H1 (cell line): ENCODE results near the gene GOLGA1. TPM values are rescaled to one million over a fixed set of nuclear protein-coding genes. Genes with fewer than 3 reads are reported as not detected.

Experiments used
- CTCF ChIA-PET: fragments of 300-600 bp; sonication (Branson Sonifier 250); formaldehyde crosslinking; loops from one replicate; lab custom pipeline; 2021; ENCODE audit not compliant: partially characterized antibody; lab: Charles Lee
- POLR2A ChIA-PET: fragments of 300-600 bp; sonication (Branson Sonifier 250); formaldehyde crosslinking; loops from one replicate; lab custom pipeline; 2021; ENCODE audit warnings: inconsistent platforms; ENCODE audit not compliant: partially characterized antibody; lab: Charles Lee
- DNase-seq, 2 experiments: peaks; one replicate each; pipeline versions ENCODE4 v3.0.0 to v3.0.0-alpha.2; 2010 to 2022; ENCODE audit warnings: low spot score in 2 of 2, low read depth in 1 of 2, mixed read lengths in 1 of 2
- FAIRE-seq: peaks from 2 replicates; lab custom pipeline; 2011; peaks lifted over from hg19 to GRCh38; lab: Jason Lieb, UNC
- H2AFZ ChIP-seq: 2 replicates; pipeline ENCODE4 v1.8.1; 2012; ENCODE audit warnings: low read length, inconsistent platforms
- H2AK5ac ChIP-seq: 2 replicates; pipeline ENCODE4 v1.6.1; 2013; ENCODE audit warnings: low read depth, low read length
- H2BK120ac ChIP-seq: replicated peaks from 2 replicates; pipeline ENCODE3; 2013; ENCODE audit warnings: low read depth, low read length, inconsistent platforms
- H2BK12ac ChIP-seq: 2 replicates; pipeline ENCODE4 v1.6.1; 2013; ENCODE audit warnings: low read depth, low read length
- H2BK15ac ChIP-seq: 2 replicates; pipeline ENCODE4 v1.6.1; 2013; ENCODE audit warnings: low read length
- H2BK20ac ChIP-seq: 2 replicates; pipeline ENCODE4 v1.6.1; 2013; ENCODE audit warnings: low read length
- H2BK5ac ChIP-seq: 2 replicates; pipeline ENCODE4 v1.6.1; 2013; ENCODE audit warnings: low read depth, low read length
- H3K14ac ChIP-seq: 2 replicates; pipeline ENCODE4 v1.6.1; 2013; ENCODE audit warnings: inconsistent platforms; ENCODE audit not compliant: insufficient read length
- H3K18ac ChIP-seq: 2 replicates; pipeline ENCODE4 v1.6.1; 2013; ENCODE audit warnings: low read length; ENCODE audit errors: extremely low read depth
- H3K23ac ChIP-seq: 2 replicates; pipeline ENCODE4 v1.6.1; 2013; ENCODE audit warnings: inconsistent platforms; ENCODE audit not compliant: insufficient read length
- H3K23me2 ChIP-seq: 2 replicates; pipeline ENCODE4 v1.6.1; 2013; ENCODE audit warnings: low read depth, low read length
- H3K27ac ChIP-seq: 2 replicates; pipeline ENCODE4 v1.6.1; 2011; ENCODE audit warnings: low read depth, low read length, inconsistent platforms
- H3K27me3 ChIP-seq, 4 experiments: replicated peaks in 1 of 4; 1 replicate in 1 of 4; 2 replicates in 3 of 4; pipeline versions ENCODE4 v1.6.1 to v1.8.1; 2011 to 2013; ENCODE audit warnings: low read length in 3 of 4, mild to moderate bottlenecking in 3 of 4, inconsistent platforms in 2 of 4, mixed read lengths in 2 of 4, moderate library complexity in 1 of 4; ENCODE audit not compliant: control insufficient read depth in 3 of 4, insufficient read depth in 3 of 4; ENCODE audit errors: extremely low read depth in 1 of 4
- H3K36me3 ChIP-seq, 4 experiments: 2 replicates each; pipeline versions ENCODE4 v1.6.1 to v1.8.1; 2011 to 2013; ENCODE audit warnings: mild to moderate bottlenecking in 4 of 4, low read length in 3 of 4, moderate library complexity in 2 of 4, control low read depth in 1 of 4, inconsistent platforms in 1 of 4; ENCODE audit not compliant: insufficient read depth in 4 of 4, control insufficient read depth in 2 of 4
- H3K4ac ChIP-seq: replicated peaks from 2 replicates; pipeline ENCODE3; 2013; ENCODE audit warnings: low read length, low read depth, mixed read lengths, inconsistent platforms; ENCODE audit not compliant: insufficient read length
- H3K4me1 ChIP-seq, 4 experiments: replicated peaks in 1 of 4; 1 replicate in 1 of 4; 2 replicates in 3 of 4; pipeline versions ENCODE4 v1.6.1 to v1.8.1; 2011 to 2013; ENCODE audit warnings: low read length in 3 of 4, inconsistent platforms in 2 of 4, mixed read lengths in 1 of 4; ENCODE audit not compliant: insufficient read depth in 4 of 4, control insufficient read depth in 3 of 4
- H3K4me2 ChIP-seq, 2 experiments: 2 replicates each; pipeline versions ENCODE4 v1.6.1 to v1.8.1; 2011 to 2013; ENCODE audit warnings: low read depth in 2 of 2, low read length in 2 of 2, control low read depth in 1 of 2, inconsistent platforms in 1 of 2, mild to moderate bottlenecking in 1 of 2; ENCODE audit not compliant: insufficient read depth in 1 of 2
- H3K4me3 ChIP-seq, 4 experiments: fragments of 200-600, 300-600 bp in 1 of 4; sonication (generic), shearing (Covaris generic), sonication (Bioruptor Twin) in 1 of 4; 2 replicates each; pipeline versions ENCODE4 v1.5.1 to v1.8.1; 2011 to 2016; ENCODE audit warnings: low read length in 4 of 4, low read depth in 3 of 4, control low read depth in 2 of 4, inconsistent platforms in 2 of 4, mild to moderate bottlenecking in 2 of 4, mixed read lengths in 1 of 4, moderate library complexity in 1 of 4; ENCODE audit not compliant: insufficient read depth in 2 of 4; ENCODE audit errors: extremely low read depth in 1 of 4
- H3K56ac ChIP-seq: replicated peaks from 2 replicates; pipeline ENCODE3; 2013; ENCODE audit warnings: low read depth, mild to moderate bottlenecking, mixed read lengths, low read length, inconsistent platforms; ENCODE audit not compliant: insufficient read length
- H3K79me1 ChIP-seq: 2 replicates; pipeline ENCODE4 v1.6.1; 2013; ENCODE audit warnings: low read depth, low read length, control low read depth
- H3K79me2 ChIP-seq, 2 experiments: 2 replicates each; pipeline versions ENCODE4 v1.6.1 to v1.8.1; 2012 to 2013; ENCODE audit warnings: low read length in 2 of 2, mild to moderate bottlenecking in 2 of 2, inconsistent platforms in 1 of 2; ENCODE audit not compliant: insufficient read depth in 2 of 2, control insufficient read depth in 1 of 2
- H3K9ac ChIP-seq, 4 experiments: replicated peaks in 1 of 4; 1 replicate in 1 of 4; 2 replicates in 3 of 4; pipeline versions ENCODE4 v1.6.1 to v1.8.1; 2011 to 2013; ENCODE audit warnings: low read depth in 3 of 4, low read length in 3 of 4, control low read depth in 2 of 4, mild to moderate bottlenecking in 2 of 4, moderate library complexity in 2 of 4, inconsistent platforms in 1 of 4; ENCODE audit errors: extremely low read depth in 1 of 4
- H3K9me3 ChIP-seq, 2 experiments: 2 replicates each; pipeline versions ENCODE4 v1.6.1 to v1.8.1; 2012 to 2013; ENCODE audit warnings: mild to moderate bottlenecking in 2 of 2, moderate library complexity in 2 of 2, control low read depth in 1 of 2, inconsistent platforms in 1 of 2, low read depth in 1 of 2, low read length in 1 of 2, mixed read lengths in 1 of 2; ENCODE audit not compliant: insufficient read depth in 2 of 2
- H4K20me1 ChIP-seq, 2 experiments: replicated peaks in 1 of 2; 2 replicates each; pipeline versions ENCODE3 to v1.8.1; 2011 to 2013; ENCODE audit warnings: inconsistent platforms in 2 of 2, low read length in 2 of 2, mild to moderate bottlenecking in 1 of 2; ENCODE audit not compliant: insufficient read depth in 2 of 2, control insufficient read depth in 1 of 2
- H4K5ac ChIP-seq: 2 replicates; pipeline ENCODE4 v1.6.1; 2013; ENCODE audit warnings: low read length, low read depth, mixed read lengths, inconsistent platforms; ENCODE audit not compliant: insufficient read length
- H4K8ac ChIP-seq: 2 replicates; pipeline ENCODE4 v1.8.0; 2013; ENCODE audit warnings: mild to moderate bottlenecking, moderate library complexity, low read length, inconsistent platforms; ENCODE audit not compliant: insufficient read depth; ENCODE audit errors: extremely low read depth
- H4K91ac ChIP-seq: replicated peaks from 2 replicates; pipeline ENCODE3; 2013; ENCODE audit warnings: low read length, mixed read lengths, inconsistent platforms; ENCODE audit not compliant: insufficient read length
- ATF3 ChIP-seq: IDR thresholded peaks from 2 replicates; pipeline ENCODE4 v1.6.1; 2011; ENCODE audit warnings: low read depth, mild to moderate bottlenecking, low read length; ENCODE audit not compliant: insufficient read depth
- CHD2 ChIP-seq: IDR thresholded peaks from 2 replicates; pipeline ENCODE4 v1.6.1; 2012; ENCODE audit warnings: low read length, improper control_type of control experiment
- FOSL1 ChIP-seq: IDR thresholded peaks from 2 replicates; pipeline ENCODE4 v1.6.1; 2011; ENCODE audit warnings: mild to moderate bottlenecking, low read depth, low read length, moderate library complexity; ENCODE audit not compliant: insufficient read depth
- POU5F1 ChIP-seq: IDR thresholded peaks from 2 replicates; pipeline ENCODE4 v1.6.1; 2011; ENCODE audit warnings: low read depth, mild to moderate bottlenecking, low read length, moderate library complexity
- RAD21 ChIP-seq, 2 experiments: IDR thresholded peaks in 1 of 2; conservative IDR thresholded peaks in 1 of 2; 2 replicates each; pipeline ENCODE4 v1.6.1; 2011; ENCODE audit warnings: low read depth in 2 of 2, low read length in 2 of 2, improper control_type of control experiment in 1 of 2, inconsistent platforms in 1 of 2, mild to moderate bottlenecking in 1 of 2, moderate library complexity in 1 of 2
- RBBP5 ChIP-seq: IDR thresholded peaks from 2 replicates; pipeline ENCODE4 v1.7.1; 2012; ENCODE audit warnings: low read depth, mild to moderate bottlenecking, inconsistent platforms, low read length, moderate library complexity, borderline replicate concordance
- SIN3A ChIP-seq, 2 experiments: IDR thresholded peaks in 1 of 2; conservative IDR thresholded peaks in 1 of 2; 2 replicates each; pipeline ENCODE4 v1.6.1; 2011 to 2012; ENCODE audit warnings: low read length in 2 of 2, improper control_type of control experiment in 1 of 2, low read depth in 1 of 2, mild to moderate bottlenecking in 1 of 2
- SP4 ChIP-seq: IDR thresholded peaks from 2 replicates; pipeline ENCODE4 v1.6.1; 2012; ENCODE audit warnings: low read length, inconsistent platforms
- TEAD4 ChIP-seq: IDR thresholded peaks from 2 replicates; pipeline ENCODE4 v1.6.1; 2012; ENCODE audit warnings: low read depth, low read length, inconsistent platforms, mixed read lengths
- WGBS, 2 experiments: shearing (Covaris generic) in 1 of 2; methylation state at CpG; one replicate each; pipeline versions ENCODE4 v1.1.6 to v1.1.7; 2013 to 2015; ENCODE audit warnings: low lambda C conversion rate in 2 of 2, mixed read lengths in 2 of 2, inconsistent platforms in 1 of 2, low coverage in 1 of 2, missing lambda C conversion rate in 1 of 2; ENCODE audit not compliant: insufficient replicate concordance in 2 of 2, insufficient coverage in 1 of 2, insufficient read length in 1 of 2; ENCODE audit errors: extremely low coverage in 1 of 2, missing lambda C conversion rate in 1 of 2; 5-methylcytosine and 5-hydroxymethylcytosine counted together
- polyA plus RNA-seq, 7 experiments: library from polyadenylated mRNA; depleted of rRNA in 3 of 7; stranded (reverse) in 5 of 7; unstranded in 2 of 7; fragments of >200 nt in 5 of 7; fragments of 200-250 nt in 2 of 7; gene quantifications; 1 replicate in 5 of 7; 2 replicates in 1 of 7; 4 replicates in 1 of 7; pipeline versions ENCODE4 v1.2.1 to v1.2.3, GENCODE V29; 2011 to 2013; ENCODE audit warnings: missing spikeins in 2 of 7, mixed read lengths in 2 of 7
- total RNA-seq: library from RNA; stranded (reverse); fragmentation: NEBNext Ultra II Directional; extraction: Animal tissue kit (Norgen Biotek cat#: 25700); gene quantifications from 2 replicates; pipeline ENCODE4 v1.2.1, GENCODE V29; 2021
- TF ChIP-seq, protein P1 (sequence below): IDR thresholded peaks from 2 replicates; pipeline ENCODE4 v1.6.1; 2012; ENCODE audit warnings: low read length, inconsistent platforms

GOLGA1 gene
- total and polyA plus RNA-seq, 2 of the 8 experiments (the other 6 are each of a cell fraction or from before 2014, with no cell fraction given), result 4.8 to 6.5 TPM

DNA sequence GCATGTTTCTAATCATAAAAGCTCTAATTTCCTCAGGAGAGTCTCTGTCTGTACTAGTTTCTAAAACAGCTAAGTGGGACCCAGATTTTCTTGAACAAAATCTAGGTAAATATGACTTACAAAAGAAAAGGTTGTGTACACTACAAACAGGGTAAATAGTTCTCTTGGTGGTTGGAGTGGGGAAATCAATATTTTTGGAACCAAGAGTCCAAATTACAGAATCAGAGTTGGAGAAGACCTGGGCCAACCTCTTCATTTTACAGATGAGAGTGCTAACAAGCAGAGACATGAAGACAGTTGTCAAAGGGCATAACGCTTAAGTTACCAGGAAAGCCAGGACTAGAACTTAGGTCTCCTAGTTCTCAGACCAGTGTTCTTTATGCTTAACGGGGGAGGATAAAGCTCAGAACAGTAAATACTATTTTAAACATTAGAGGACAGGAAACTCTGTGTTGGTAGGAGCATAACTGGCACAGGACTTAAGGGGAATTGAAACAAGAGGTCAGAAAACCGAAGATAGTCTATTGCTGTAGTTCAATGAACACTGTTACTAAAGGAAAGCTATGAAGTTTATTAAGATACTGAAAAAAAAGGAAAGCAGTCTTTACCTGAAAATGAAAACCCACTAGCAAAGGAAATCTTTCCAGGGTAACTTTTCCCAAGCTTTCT is 9.3 kb upstream of the GOLGA1 start:
- no peak for FAIRE-seq
- no peaks in the 10 kb centered on the region for H3K79me1 ChIP-seq
- POLR2A ChIA-PET, result no interaction called here
- TF ChIP-seq POU5F1 (no peak), RAD21 (IDR thresholded peaks at IDR 0.05 in 1 of 2, conservative IDR thresholded peaks at IDR 0.05 in 1 of 2; ENCODE audit: low read depth in 2 of 2, low read length in 2 of 2) (no peak), SP4 (no peak), RBBP5 (no peak), FOSL1 (no peak), SIN3A (conservative IDR thresholded peaks at IDR 0.05 in 1 of 2, IDR thresholded peaks at IDR 0.05 in 1 of 2; ENCODE audit: low read depth in 1 of 2, low read length in 2 of 2) (no peak), CHD2 (no peak), ATF3 (no peak), TEAD4 (no peak)
- TF ChIP-seq, protein P1, sequence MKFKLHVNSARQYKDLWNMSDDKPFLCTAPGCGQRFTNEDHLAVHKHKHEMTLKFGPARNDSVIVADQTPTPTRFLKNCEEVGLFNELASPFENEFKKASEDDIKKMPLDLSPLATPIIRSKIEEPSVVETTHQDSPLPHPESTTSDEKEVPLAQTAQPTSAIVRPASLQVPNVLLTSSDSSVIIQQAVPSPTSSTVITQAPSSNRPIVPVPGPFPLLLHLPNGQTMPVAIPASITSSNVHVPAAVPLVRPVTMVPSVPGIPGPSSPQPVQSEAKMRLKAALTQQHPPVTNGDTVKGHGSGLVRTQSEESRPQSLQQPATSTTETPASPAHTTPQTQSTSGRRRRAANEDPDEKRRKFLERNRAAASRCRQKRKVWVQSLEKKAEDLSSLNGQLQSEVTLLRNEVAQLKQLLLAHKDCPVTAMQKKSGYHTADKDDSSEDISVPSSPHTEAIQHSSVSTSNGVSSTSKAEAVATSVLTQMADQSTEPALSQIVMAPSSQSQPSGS, result no peak

More for the DNA sequence above, 9.3 kb upstream of the GOLGA1 start:
- no peak for DNase-seq
- Histone ChIP-seq H3K56ac (no peak overlapping the region), H2BK20ac (no peak overlapping the region), H2AFZ (no peak overlapping the region), H3K27ac (no peak overlapping the region), H3K4ac (no peak overlapping the region), H3K9me3 (no peaks in the 10 kb centered on the region), H2BK15ac (no peak overlapping the region), H3K4me3 (no peak overlapping the region), H3K14ac (no peak overlapping the region), H3K4me2 (no peak overlapping the region), H3K4me1 (no peaks in the 10 kb centered on the region), H3K9ac (no peak overlapping the region), H2BK12ac (no peak overlapping the region), H3K18ac (no peak overlapping the region), H2BK120ac (no peak overlapping the region), H3K79me2 (no peaks in the 10 kb centered on the region), H4K8ac (no peak overlapping the region), H4K20me1 (peaks cover 0 to 2% of the 10 kb centered on the region in 2 experiments), H2AK5ac (no peak overlapping the region), H3K23me2 (no peaks in the 10 kb centered on the region), H3K27me3 (no peaks in the 10 kb centered on the region), H4K91ac (no peak overlapping the region), H3K23ac (no peak overlapping the region), H2BK5ac (no peak overlapping the region), H3K36me3 (no peaks in the 10 kb centered on the region; a peak in 1 of 8 replicates), H4K5ac (no peak overlapping the region)
- 88% methylated on average over 3 of the region's 3 CpGs; no CpG with 5 or more reads in 1 of the 2 experiments for WGBS, 2 experiments
- CTCF ChIA-PET, result no interaction called here
